ENCODE data around the gene SHC4. TPM values are rescaled to one million over a fixed set of nuclear protein-coding genes. Genes with fewer than 3 reads are reported as not detected.

SHC4 gene
- total RNA-seq, 6 experiments from 2014 or later, result 2.1 to 4.2 (median 3.5) TPM

DNA sequence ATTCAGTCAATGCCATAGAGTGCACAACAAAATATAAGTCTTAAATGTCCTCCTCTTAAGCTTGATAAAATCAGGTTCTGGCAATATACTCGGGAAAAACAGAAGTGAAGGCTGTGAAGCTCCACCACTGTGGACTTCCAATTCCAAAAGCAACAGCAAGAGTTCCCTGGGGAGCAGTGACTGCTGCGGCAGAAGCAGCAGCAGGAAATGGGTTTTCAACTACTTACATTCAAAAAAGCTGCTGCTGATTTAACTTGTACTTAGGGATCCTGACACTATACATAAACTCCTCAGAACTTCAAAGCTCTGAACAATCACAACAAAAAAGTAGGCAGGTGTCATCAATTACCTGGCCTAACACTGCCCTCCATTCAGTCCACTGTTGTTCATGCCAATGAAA is 157.6 kb downstream of the SHC4 start:
- peaks cover 11% of the 10 kb centered on the region; the same call in 1 of the 2 replicates for H3K36me3 Mint-ChIP-seq (ENCODE audit: low read depth)
- peaks cover 64% of the 10 kb centered on the region for H3K4me1 Mint-ChIP-seq (ENCODE audit: low read depth)
- no peaks in the 10 kb centered on the region for H3K27me3 Mint-ChIP-seq (ENCODE audit: insufficient read depth)
- TF ChIP-seq, protein P1, sequence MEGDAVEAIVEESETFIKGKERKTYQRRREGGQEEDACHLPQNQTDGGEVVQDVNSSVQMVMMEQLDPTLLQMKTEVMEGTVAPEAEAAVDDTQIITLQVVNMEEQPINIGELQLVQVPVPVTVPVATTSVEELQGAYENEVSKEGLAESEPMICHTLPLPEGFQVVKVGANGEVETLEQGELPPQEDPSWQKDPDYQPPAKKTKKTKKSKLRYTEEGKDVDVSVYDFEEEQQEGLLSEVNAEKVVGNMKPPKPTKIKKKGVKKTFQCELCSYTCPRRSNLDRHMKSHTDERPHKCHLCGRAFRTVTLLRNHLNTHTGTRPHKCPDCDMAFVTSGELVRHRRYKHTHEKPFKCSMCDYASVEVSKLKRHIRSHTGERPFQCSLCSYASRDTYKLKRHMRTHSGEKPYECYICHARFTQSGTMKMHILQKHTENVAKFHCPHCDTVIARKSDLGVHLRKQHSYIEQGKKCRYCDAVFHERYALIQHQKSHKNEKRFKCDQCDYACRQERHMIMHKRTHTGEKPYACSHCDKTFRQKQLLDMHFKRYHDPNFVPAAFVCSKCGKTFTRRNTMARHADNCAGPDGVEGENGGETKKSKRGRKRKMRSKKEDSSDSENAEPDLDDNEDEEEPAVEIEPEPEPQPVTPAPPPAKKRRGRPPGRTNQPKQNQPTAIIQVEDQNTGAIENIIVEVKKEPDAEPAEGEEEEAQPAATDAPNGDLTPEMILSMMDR (IDR thresholded peaks at IDR 0.05), result no peak
- no peak for DNase-seq
- H3K4me3 Mint-ChIP-seq, result no peak overlapping the region
- no peaks in the 10 kb centered on the region for H3K9me3 Mint-ChIP-seq
- H3K27ac Mint-ChIP-seq, result peak overlapping the region; percentile 15

DNA sequence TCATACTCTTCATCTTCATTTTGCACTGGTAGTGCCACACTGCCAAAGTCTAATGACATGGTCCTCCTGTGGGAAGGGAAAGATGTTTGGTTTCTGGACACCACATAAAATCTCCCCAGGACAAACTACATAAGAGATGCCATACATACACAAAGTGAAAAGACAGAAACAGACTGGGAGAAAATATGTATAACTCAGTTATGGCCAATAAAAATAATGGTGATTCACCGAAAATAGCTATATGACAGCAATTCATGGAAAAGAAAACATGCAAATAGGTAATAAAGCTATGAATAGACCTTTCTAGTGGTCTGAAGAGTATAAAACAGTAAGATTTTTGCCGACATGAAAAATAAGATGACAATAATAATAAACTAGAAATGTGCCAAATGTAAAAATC is 158.1 kb downstream of the SHC4 start:
- Mint-ChIP-seq H3K27ac (no peak overlapping the region), H3K4me3 (no peak overlapping the region), H3K27me3 (ENCODE audit: insufficient read depth) (no peaks in the 10 kb centered on the region), H3K36me3 (ENCODE audit: low read depth) (peaks cover 11% of the 10 kb centered on the region; the same call in 1 of the 2 replicates), H3K9me3 (no peaks in the 10 kb centered on the region), H3K4me1 (ENCODE audit: low read depth) (peaks cover 70% of the 10 kb centered on the region)
- TF ChIP-seq, protein P1 (IDR thresholded peaks at IDR 0.05), result no peak
- no peak for DNase-seq

DNA sequence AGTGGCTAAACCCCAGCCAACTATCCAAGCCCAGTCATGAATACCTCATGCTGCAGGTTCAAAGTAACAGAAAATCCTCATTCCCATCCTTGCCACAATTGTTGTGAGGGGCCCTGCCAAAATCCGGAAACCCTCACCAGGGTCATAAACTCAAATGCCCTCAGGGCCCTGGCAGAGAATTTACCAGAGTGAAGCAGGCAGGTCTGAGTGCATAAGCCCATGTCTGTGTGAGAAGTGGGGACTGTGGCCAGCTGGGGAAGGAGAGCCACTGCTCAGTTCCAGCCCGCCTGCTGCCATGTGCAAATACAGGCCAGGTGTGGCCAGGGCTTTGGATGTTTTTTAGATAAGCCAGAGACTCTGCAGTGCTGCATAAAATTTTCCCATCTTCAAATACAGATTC is 159.8 kb downstream of the SHC4 start:
- no peak for DNase-seq
- Mint-ChIP-seq H3K9me3 (no peaks in the 10 kb centered on the region), H3K36me3 (ENCODE audit: low read depth) (peaks cover 11% of the 10 kb centered on the region; the same call in 1 of the 2 replicates), H3K27ac (peak overlapping the region; percentile 18; the same call in 1 of the 2 replicates), H3K4me1 (ENCODE audit: low read depth) (peaks cover 72% of the 10 kb centered on the region), H3K27me3 (ENCODE audit: insufficient read depth) (no peaks in the 10 kb centered on the region), H3K4me3 (no peak overlapping the region)
- TF ChIP-seq, protein P1 (IDR thresholded peaks at IDR 0.05), result no peak

DNA sequence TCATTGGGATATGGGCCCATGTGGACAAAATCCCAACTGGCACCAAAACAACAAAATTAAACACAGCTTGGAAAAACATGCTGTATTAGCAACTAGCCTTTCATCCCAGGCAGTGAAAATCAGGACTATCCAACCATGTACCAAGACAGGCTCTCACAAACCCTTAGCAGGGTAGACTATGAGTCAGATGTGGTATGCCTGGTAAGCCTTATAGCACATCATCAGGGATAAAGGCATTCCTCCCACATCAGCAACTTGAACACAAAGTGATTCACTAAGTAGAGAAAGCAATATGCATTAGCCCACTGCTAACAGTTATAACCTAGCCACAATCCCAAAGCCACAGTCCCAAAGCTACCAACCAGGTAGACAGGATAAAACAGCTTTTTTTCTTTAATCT is 160.9 kb downstream of the SHC4 start:
- Mint-ChIP-seq H3K36me3 (ENCODE audit: low read depth) (peaks cover 11% of the 10 kb centered on the region; the same call in 1 of the 2 replicates), H3K4me1 (ENCODE audit: low read depth) (peaks cover 77% of the 10 kb centered on the region), H3K27me3 (ENCODE audit: insufficient read depth) (no peaks in the 10 kb centered on the region), H3K9me3 (no peaks in the 10 kb centered on the region), H3K4me3 (no peak overlapping the region), H3K27ac (peak overlapping the region; percentile 18; the same call in 1 of the 2 replicates)
- TF ChIP-seq, protein P1 (IDR thresholded peaks at IDR 0.05), result no peak
- DNase-seq, result peak; percentile 92

DNA sequence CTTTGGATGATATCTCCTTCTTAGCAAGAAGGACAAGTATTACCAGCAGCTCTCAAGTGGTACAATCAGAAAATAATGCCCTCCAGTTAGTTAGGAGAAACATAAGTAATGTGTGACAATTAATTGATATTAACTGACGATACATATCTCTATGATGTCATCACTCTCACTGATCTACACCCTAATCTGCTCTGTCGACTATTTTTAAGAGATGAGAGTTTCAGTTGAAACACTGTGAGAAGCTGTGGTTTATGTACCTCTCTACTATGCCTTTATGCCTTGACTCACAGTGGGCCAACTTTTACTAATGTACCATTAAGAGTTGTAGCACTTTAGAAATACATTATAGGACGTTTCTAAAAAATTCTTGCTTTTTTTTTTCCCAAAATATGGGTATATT is 161.5 kb downstream of the SHC4 start:
- Mint-ChIP-seq H3K27me3 (ENCODE audit: insufficient read depth) (no peaks in the 10 kb centered on the region), H3K4me3 (no peak overlapping the region), H3K27ac (peak overlapping the region; percentile 17; the same call in 1 of the 2 replicates), H3K9me3 (no peaks in the 10 kb centered on the region), H3K36me3 (ENCODE audit: low read depth) (peaks cover 11% of the 10 kb centered on the region; the same call in 1 of the 2 replicates), H3K4me1 (ENCODE audit: low read depth) (peaks cover 83% of the 10 kb centered on the region)
- TF ChIP-seq, protein P1 (IDR thresholded peaks at IDR 0.05), result no peak
- no peak for DNase-seq

Measured in HFFc6 (cell line).